Mucosa of descending colon (tissue), 3 donors: ENCODE data around the gene PARD6A. TPM values are rescaled to one million over a fixed set of nuclear protein-coding genes. Genes with fewer than 3 reads are reported as not detected.

ENCODE experiments used
- ATAC-seq: fragments of 200-7000 bp; cut with Tn5 transposase; one replicate; pipeline ENCODE4 v1.9.1; 2020; ENCODE audit warnings: mild to moderate bottlenecking, moderate library complexity
- DNase-seq, 3 donors: peaks; one replicate each; pipeline ENCODE4 v3.0.0-alpha.2; 2020
- H3K36me3 ChIP-seq: fragments of 200-600 bp; one replicate; pipeline ENCODE4 v1.8.0; 2021; ENCODE audit warnings: low read depth, mild to moderate bottlenecking
- H3K4me1 ChIP-seq: fragments of 200-600 bp; one replicate; pipeline ENCODE4 v1.8.0; 2021; ENCODE audit warnings: low read depth, mild to moderate bottlenecking
- H3K4me3 ChIP-seq: fragments of 200-600 bp; one replicate; pipeline ENCODE4 v1.8.0; 2021; ENCODE audit warnings: mild to moderate bottlenecking
- H3K9me3 ChIP-seq: fragments of 200-600 bp; one replicate; pipeline ENCODE4 v1.8.0; 2021; ENCODE audit warnings: mild to moderate bottlenecking
- intact Hi-C, 2 donors: fragments of 100-400 bp; cut with DNase I in 1 of 2; cut with micrococcal nuclease in 1 of 2; formaldehyde crosslinking; loops; one replicate each; pipeline versions ENCODE4 v1.11.0 to v1.11.1; 2022; cut with DNase I, micrococcal nuclease
- total RNA-seq, 3 donors: library from RNA; stranded (reverse); fragmentation: NEBNext Ultra II Directional in 2 of 3; extraction: Animal tissue kit (Norgen Biotek cat#: 25700) in 2 of 3; gene quantifications; one replicate each; pipeline versions ENCODE4 v1.2.1 to v1.2.4, GENCODE V29; 2021 to 2023
- TF ChIP-seq, protein P1 (sequence below): fragments of 200-600 bp; IDR thresholded peaks from one replicate; pipeline ENCODE4 v1.8.0; 2022; ENCODE audit warnings: antibody characterized with exemption, mild to moderate bottlenecking
- donor health status: DM: no; HTN: no; CAD: no; lungs with moderate emphysema.
- donor health status: DM: no; HTN: no; CAD: no.
- donor health status: DM: no; HTN: yes; CAD: no.

The PARD6A gene
- total RNA-seq, 3 donors from 2014 or later, result 2.3 to 9.1 (median 3.7) TPM

DNA sequence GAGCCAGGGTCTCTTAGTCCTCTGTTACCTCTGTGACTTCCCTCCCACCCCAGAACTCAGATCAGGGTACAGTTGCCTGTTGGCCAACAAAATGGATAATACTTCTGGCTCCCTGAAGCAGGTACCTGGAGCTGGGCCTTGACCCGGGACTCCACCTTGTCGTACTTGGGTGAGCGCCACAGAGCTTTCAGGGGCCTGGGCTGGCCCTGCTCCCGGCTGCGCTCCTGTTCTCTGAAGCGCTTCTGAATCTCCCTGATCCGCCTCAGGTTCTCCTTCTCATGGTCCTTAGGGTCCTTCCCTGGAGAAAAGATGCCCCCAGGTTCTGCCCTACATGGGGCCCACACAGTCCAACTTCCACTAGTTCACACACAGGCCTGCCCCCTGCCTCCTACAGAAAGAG, 4.1 kb downstream of the PARD6A start:
- intact Hi-C loops, result loop anchor here in 1 of 2 donors (10.0 kb wide), 1 partner anchor 120 kb away; no protein-coding TSS in a partner anchor
- TF ChIP-seq, protein P1, sequence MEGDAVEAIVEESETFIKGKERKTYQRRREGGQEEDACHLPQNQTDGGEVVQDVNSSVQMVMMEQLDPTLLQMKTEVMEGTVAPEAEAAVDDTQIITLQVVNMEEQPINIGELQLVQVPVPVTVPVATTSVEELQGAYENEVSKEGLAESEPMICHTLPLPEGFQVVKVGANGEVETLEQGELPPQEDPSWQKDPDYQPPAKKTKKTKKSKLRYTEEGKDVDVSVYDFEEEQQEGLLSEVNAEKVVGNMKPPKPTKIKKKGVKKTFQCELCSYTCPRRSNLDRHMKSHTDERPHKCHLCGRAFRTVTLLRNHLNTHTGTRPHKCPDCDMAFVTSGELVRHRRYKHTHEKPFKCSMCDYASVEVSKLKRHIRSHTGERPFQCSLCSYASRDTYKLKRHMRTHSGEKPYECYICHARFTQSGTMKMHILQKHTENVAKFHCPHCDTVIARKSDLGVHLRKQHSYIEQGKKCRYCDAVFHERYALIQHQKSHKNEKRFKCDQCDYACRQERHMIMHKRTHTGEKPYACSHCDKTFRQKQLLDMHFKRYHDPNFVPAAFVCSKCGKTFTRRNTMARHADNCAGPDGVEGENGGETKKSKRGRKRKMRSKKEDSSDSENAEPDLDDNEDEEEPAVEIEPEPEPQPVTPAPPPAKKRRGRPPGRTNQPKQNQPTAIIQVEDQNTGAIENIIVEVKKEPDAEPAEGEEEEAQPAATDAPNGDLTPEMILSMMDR, result no peak
- ATAC-seq (no peak), DNase-seq (no peak)
- Histone ChIP-seq H3K4me3 (no peak overlapping the region), H3K4me1 (peaks cover 16% of the 10 kb centered on the region), H3K9me3 (no peaks in the 10 kb centered on the region), H3K36me3 (no peaks in the 10 kb centered on the region)

DNA sequence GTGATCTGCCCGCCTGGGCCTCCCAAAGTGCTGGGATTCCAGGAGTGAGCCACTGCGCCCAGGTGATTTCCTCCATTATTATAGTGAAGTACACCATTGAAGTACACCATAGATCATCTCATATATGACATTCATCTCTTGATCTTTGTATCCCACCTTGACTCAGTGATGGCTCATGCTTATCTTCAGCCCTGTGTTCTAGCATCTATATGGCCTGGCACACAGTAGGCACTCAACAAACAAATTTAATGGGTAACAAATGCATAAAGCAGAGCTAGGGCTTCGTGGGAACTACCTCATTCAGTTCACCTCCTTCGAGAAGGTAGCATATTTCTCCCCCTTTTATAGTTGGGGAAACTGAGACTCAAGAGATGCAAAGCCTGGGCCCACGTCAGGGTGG, 4.8 kb downstream of the PARD6A start:
- Histone ChIP-seq H3K9me3 (no peaks in the 10 kb centered on the region), H3K4me3 (no peak overlapping the region), H3K4me1 (peaks cover 16% of the 10 kb centered on the region), H3K36me3 (no peaks in the 10 kb centered on the region)
- DNase-seq (no peak), ATAC-seq (no peak)
- TF ChIP-seq, protein P1, result no peak
- intact Hi-C loops, result loop anchor here in 1 of 2 donors (10.0 kb wide), 1 partner anchor 121 kb away; no protein-coding TSS in a partner anchor

DNA sequence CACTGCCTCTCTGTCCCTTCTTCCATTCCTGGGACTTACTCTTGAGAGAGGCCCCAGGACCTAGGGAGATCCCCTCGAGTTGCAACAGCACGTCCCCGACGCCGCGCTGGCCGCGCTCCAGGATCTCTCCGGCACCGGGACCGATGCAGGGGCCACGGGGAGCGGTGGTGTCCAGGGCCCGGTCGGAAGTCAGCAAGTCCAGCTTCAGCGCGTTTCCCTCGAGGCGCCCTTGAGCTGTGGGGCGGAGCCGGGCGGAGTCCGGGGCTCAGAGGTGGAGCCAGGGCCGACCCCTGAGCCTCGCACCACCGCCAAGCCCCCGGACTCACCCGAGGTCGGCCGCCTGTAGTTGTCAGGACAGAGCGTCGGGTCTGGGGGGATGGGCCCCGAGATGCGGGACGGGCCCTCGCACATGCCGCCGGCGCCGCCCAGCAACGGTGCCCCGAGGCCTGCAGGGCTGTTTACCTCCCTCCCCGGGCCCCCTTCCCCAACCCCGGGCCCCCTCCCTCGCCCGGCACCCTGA, 5.3 kb downstream of the PARD6A start:
- ATAC-seq, result peak; percentile 32
- DNase-seq, result peak in 2 of 3 donors; percentile 41 to 69
- Histone ChIP-seq H3K36me3 (no peaks in the 10 kb centered on the region), H3K4me1 (peaks cover 14% of the 10 kb centered on the region), H3K9me3 (no peaks in the 10 kb centered on the region), H3K4me3 (peak overlapping the region; percentile 49)
- TF ChIP-seq, protein P1, result no peak
- intact Hi-C loops, result loop anchor here in 1 of 2 donors (10.0 kb wide), 1 partner anchor 121 kb away; no protein-coding TSS in a partner anchor

DNA sequence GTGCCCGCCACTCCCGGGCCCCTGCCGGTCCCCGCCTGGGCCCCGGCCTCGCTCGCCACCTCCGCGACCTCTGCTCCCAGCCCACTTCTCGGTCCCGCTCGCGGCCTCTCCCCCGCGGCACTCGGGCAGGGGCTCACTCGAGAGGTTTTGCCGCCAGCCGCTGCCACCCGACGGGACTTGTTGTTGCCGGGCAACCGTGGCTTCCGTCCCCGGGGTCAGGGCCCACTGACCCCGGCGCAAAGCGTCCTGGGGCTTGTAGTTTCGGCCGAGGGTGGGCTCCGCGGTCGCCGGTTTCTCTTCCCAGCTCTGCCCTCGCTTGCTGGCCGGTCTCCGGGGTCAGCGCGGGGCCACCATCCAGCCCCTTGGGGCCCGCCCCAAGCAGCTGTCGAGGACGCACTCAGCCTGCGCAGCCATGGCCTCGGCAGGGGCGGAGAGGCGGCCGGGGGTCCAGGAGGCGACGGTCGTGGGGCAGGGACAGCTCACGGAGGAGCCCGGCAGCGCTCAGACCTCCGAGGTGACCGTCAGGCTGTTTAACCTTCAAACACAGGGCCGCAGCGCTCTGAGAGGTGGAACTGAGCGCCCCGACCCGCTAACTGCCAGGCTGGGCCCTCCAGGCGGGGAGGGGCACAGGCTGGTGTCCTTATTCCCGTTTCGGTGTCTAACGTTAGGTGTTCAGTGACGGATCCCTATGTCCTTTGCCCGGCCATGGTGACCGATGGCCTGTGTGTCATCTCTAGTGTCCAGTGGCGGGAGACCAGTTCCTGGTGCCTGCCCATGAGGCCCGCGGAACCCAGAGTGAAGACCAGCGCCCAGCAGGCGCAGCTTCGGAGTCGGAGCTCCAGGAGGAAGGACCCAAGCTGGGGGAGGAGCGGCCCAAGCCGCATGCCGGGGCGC, 6.0 kb downstream of the PARD6A start, which contains the start of the genes C16orf86 and ENKD1:
C16orf86 (plus strand) TSS at position 256 of the 894 bp plus-strand sequence; CDS start at position 413, 157 bp downstream.
ENKD1 (minus strand) TSS at position 192 of the 894 bp plus-strand sequence. CDS start 308 bp downstream, outside the sequence.
- H3K4me1 ChIP-seq, result peaks cover 10% of the 10 kb centered on the region
- DNase-seq (peak; percentile 84 to 93 (median 87)), ATAC-seq (peak; percentile 78)
- TF ChIP-seq, protein P1, result no peak
- intact Hi-C loops, result loop anchor here in 1 of 2 donors (10.0 kb wide), 1 partner anchor 122 kb away; no protein-coding TSS in a partner anchor
- no peaks in the 10 kb centered on the region for H3K9me3 ChIP-seq
- H3K36me3 ChIP-seq, result no peaks in the 10 kb centered on the region
- peak within 1 kb of the TSS; percentile 49 for H3K4me3 ChIP-seq

DNA sequence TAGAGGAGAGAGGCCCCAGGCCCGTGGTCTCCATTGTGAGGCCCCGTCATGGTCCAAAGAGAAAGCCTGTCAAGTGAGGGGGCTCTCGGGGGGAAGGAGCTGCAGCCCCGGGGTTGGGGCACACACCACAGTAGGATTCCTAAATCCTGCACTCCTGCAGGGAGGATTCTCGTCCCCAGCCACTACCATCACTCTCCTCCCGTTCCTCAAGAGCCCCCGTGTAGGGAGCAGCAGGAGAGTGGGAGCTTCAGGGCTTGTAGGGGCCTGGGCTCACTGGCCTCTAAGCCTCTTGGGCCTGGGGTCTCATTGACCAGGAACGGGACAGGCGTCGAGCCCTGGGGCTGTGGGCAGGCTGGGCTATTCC, 6.7 kb downstream of the PARD6A start:
- H3K36me3 ChIP-seq, result no peaks in the 10 kb centered on the region
- ATAC-seq, result no peak
- intact Hi-C loops, result loop anchor here in 1 of 2 donors (10.0 kb wide), 1 partner anchor 123 kb away; no protein-coding TSS in a partner anchor

More for the DNA sequence above, 6.7 kb downstream of the PARD6A start:
- no peak for DNase-seq
- Histone ChIP-seq H3K4me1 (peaks cover 10% of the 10 kb centered on the region), H3K4me3 (no peak overlapping the region), H3K9me3 (no peaks in the 10 kb centered on the region)
- TF ChIP-seq, protein P1, result no peak
